GM18909 (cell line): ENCODE measurements around the gene WDR6.
A peak's percentile ranks its signal among the peaks of the same experiment; 100 is the strongest.

Source experiments
- ATAC-seq: cut with Tn5 transposase; IDR thresholded peaks from one replicate; pipeline ENCODE4 v1.9.1; 2021; ENCODE audit warnings: mild to moderate bottlenecking; ENCODE audit not compliant: unreplicated experiment, poor library complexity

Gene WDR6

GRCh38 chr3:49015072-49015471 lies 7.9 kb downstream of the WDR6 start:
- ATAC-seq = no peak

DNA sequence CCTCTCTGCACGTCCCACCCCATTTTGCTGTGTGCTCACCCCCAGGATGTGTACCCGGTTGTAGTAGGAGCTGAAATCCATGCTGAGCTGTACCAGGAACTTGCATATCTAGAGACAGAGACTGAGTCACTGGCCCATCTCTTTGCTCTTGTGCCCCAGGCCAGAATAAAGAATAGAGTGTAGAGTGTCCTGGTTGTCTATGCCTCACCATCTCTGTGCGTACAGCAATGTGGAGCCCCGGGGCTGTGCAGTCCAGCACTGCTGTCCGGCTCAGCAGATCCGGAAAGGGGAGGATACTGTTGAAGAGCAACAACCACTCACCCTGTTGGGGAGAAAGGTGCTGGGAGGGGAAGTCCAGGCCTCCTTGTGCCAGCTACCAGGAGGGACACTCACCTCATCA lies 8.6 kb downstream of the WDR6 start:
- ATAC-seq = no peak

- no peak for ATAC-seq
These were observed 9.4 kb downstream of the WDR6 start for GRCh38 chr3:49016414-49017228.

GRCh38 chr3:49017229-49017970 lies 10.2 kb downstream of the WDR6 start:
- ATAC-seq = no peak

GRCh38 chr3:49017971-49018706 lies 10.9 kb downstream of the WDR6 start, which contains the start of gene DALRD3:
TSS of gene DALRD3 (minus strand) at chr3:49018580. CDS start at chr3:49018564, 16 bp downstream.
- no peak for ATAC-seq

DNA sequence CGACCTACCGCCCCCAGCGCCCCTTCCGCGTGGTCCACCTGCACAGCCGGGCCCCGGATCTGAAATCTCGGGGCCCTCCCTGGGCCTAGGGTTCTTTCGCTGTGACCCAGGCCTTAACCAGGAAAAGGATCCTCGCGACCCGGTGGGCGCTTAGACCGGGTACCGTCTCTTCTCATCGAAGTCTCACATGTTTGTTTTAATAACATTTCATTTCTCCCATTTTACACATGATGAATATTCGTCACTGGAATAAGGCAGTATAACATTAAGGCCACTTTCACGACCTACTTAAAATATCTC lies 11.5 kb downstream of the WDR6 start:
- ATAC-seq = no peak

- no peak for ATAC-seq
These were observed 12.7 kb downstream of the WDR6 start for GRCh38 chr3:49019941-49020329.

DNA sequence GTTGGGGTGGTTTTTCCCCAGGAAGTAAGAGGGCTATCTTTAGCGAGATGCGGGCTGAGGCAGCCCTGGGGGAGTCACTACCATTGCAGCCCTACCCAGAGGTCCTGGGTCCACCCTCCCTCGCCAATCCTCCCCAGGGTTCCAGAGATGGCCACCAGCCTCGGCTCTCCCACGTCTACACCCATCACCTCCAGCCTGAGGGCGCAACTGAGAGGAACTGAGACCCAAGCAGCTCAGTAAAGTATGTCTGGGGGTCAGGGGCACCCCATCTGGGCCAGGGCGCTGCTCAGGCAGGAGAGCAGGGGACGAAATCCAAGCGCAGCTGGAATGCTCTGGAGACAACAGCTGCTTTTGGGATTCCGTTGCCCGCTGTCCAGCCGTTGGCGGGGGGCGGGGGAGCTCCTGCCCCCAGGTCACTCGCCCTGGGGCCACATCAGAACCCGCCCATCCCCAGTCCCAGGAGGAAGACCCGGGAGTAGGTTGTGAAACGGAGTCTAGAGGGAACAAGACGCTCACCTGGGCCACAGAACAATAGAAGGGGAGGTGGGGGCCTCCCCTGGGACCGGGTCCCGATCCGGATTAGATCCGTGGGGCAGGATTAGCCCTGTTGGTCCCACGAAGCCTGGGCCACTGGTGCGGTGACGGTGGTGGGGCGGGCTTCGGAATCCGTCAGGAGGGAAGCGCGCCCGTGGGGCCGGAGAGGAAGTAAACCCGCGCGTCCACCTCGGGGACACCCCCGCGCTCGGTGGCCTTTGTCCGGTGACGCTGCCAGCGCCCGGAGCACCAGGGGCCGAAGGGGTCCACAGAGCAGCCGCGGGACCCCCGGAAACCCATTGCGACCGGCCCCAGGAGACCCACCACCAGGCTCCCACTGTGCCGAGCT lies 13.4 kb downstream of the WDR6 start:
- peak; percentile 2 for ATAC-seq

GRCh38 chr3:49021213-49021812 lies 14.1 kb downstream of the WDR6 start:
- peak; percentile 53 for ATAC-seq

DNA sequence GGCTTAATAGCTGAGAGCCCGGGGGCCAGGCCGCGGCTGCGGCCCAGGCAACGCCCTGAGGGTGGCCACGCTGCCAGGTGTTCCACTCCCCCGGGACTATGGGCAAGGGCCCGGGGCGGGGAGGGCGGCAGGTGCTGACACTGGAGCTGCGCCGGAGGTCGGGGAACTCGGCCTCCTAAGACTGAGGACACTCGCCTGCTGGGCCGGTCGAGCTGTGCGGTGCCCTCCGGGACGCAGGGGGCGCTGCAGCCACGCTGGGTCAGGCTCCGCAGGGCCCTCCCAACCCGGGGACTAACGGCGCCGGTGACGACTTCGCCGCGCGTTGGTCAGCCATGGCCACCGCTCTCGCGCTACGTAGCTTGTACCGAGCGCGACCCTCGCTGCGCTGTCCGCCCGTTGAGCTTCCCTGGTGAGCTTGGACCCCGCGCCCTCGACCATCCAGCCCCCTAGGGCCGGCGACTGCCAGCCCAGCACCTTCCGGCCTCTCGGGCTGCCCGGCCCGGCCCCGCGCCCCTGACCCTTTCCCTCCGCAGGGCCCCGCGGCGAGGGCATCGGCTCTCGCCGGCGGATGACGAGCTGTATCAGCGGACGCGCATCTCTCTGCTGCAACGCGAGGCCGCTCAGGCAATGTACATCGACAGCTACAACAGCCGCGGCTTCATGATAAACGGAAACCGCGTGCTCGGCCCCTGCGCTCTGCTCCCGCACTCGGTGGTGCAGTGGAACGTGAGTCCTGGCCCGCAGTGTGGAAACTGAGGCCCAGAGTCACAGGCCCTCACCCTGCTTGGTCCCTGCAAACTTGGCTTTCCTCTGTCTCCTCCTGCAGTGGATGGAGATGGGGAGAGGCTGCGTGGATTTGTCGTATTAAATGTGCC lies 14.9 kb downstream of the WDR6 start, which contains the start of gene NDUFAF3:
NDUFAF3 (plus strand) TSS at position 309 of the 875 bp plus-strand sequence; CDS start at position 333, 24 bp downstream.
- peak; percentile 56 for ATAC-seq

DNA sequence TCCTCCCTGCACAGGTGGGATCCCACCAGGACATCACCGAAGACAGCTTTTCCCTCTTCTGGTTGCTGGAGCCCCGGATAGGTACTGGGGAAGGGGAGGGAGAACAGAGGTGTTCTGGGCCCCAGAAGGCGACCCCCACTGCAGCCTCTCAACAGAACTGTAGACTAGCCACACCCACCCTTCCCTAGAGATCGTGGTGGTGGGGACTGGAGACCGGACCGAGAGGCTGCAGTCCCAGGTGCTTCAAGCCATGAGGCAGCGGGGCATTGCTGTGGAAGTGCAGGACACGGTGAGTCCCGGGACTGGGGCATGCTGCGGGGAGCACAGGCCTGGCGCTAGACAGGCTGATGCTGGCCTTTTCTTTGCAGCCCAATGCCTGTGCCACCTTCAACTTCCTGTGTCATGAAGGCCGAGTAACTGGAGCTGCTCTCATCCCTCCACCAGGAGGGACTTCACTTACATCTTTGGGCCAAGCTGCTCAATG lies 15.5 kb downstream of the WDR6 start:
- no peak for ATAC-seq

GRCh38 chr3:49023775-49024174 lies 16.6 kb downstream of the WDR6 start:
- ATAC-seq = no peak

DNA sequence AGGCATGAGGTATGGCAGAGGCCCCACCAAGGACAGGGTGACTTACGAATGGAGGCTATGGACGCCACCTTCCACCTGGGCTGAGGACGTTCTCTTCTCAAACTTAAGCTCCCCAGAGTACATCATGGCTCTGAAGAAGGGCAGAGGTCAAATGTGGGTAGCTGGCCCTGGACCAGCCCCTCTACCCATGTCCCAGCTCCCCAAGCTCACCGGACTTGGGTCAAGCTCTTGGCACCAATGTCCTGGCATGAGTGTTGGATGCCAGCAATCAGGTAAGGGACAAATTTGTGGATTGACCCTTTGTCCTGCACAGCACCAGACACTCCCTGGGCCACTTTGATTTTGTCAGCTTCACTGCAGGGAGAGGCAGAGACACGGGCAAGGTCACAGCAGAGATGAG lies 17.3 kb downstream of the WDR6 start:
- no peak for ATAC-seq

GRCh38 chr3:49025005-49025792 lies 18.0 kb downstream of the WDR6 start:
- ATAC-seq = no peak

DNA sequence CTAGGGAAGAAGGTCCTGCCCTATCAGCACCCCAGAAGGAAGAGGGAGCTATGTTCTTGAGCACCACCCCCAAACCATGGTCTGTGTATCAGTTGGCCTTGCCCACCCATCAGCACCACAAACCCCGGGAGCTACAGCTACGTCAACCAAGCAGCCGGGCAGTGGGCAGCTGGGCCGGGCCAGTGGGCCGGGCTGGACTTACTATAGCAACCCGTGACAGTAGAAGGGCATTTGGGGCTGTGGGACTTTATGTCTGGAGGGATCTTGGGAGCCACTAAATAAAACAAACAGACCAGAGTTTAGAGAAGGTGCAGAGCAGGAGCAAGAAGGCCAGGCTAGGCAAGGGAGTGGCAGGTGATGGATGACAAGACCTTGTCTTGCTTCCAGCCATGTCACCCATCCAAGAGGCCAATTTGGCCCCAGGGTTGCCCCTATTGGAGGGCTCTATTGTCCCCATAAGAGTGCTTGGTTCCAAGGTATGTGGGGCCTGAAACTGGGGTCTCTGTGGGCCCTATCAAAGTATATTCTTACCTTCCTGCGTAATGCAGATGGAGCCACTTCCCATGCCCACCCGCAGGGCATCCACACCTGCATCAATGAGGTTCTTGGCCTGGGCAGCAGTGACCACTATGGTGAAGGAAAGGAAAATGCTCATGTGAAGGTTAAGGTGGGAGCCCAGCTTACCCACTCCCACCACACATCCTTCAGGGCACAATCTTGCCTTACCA lies 18.8 kb downstream of the WDR6 start:
- ATAC-seq = no peak

GRCh38 chr3:49026536-49026935 lies 19.3 kb downstream of the WDR6 start:
- ATAC-seq = no peak

GRCh38 chr3:49027634-49028033 lies 20.4 kb downstream of the WDR6 start:
- no peak for ATAC-seq
